Transverse colon (tissue), 4 donors: ENCODE measurements around the gene LDHB.

Source experiments
- CTCF ChIP-seq, 5 experiments: fragments of 200-600 bp in 3 of 5; fragments of 450-650 bp in 2 of 5; sonication (generic) in 3 of 5; IDR thresholded peaks; 1 replicate in 2 of 5; 2 replicates in 3 of 5; pipeline ENCODE4 v1.5.1; 2016 to 2017; ENCODE audit warnings: antibody characterized with exemption in 5 of 5, inconsistent platforms in 3 of 5, mild to moderate bottlenecking in 2 of 5, moderate library complexity in 1 of 5
- EP300 ChIP-seq: sonication (generic); formaldehyde crosslinking; IDR thresholded peaks from one replicate; pipeline ENCODE4 v1.6.1; 2017; ENCODE audit warnings: antibody characterized with exemption, low read depth
- POLR2A ChIP-seq: fragments of 450-650 bp; IDR thresholded peaks from one replicate; pipeline ENCODE4 v1.6.1; 2016; ENCODE audit warnings: antibody characterized with exemption, mild to moderate bottlenecking, moderate library complexity
- POLR2AphosphoS5 ChIP-seq, 3 donors: sonication (generic); formaldehyde crosslinking; IDR thresholded peaks; one replicate each; pipeline ENCODE4 v1.6.1; 2016; ENCODE audit warnings: antibody characterized with exemption in 3 of 3

GRCh38 chr12:21677204-21677603, 19.6 kb upstream of the LDHB start:
- no peak for TF ChIP-seq POLR2A
- TF ChIP-seq CTCF (IDR thresholded peaks at IDR 0.05): no peak
- TF ChIP-seq POLR2AphosphoS5 (IDR thresholded peaks at IDR 0.05): no peak
- TF ChIP-seq EP300: no peak
